Trophoblast cell (in vitro differentiated cells and primary cell): ENCODE measurements around the gene FAM107B.
A peak's percentile ranks its signal among the peaks of the same experiment; 100 is the strongest.

ENCODE experiments used
- DNase-seq, 2 donors: peaks; one replicate each; pipeline ENCODE4 v3.0.0-alpha.2; 2016
- H2AFZ ChIP-seq: 2 replicates; pipeline ENCODE4 v1.6.1; 2013; ENCODE audit warnings: low read length, moderate library complexity, mild to moderate bottlenecking; ENCODE audit not compliant: insufficient read depth, poor library complexity
- H2AK5ac ChIP-seq: 2 replicates; pipeline ENCODE4 v1.6.1; 2013; ENCODE audit warnings: mild to moderate bottlenecking, low read length
- H2BK120ac ChIP-seq: 2 replicates; pipeline ENCODE4 v1.6.1; 2013; ENCODE audit warnings: low read length, mild to moderate bottlenecking, moderate library complexity; ENCODE audit not compliant: insufficient read depth, poor library complexity
- H2BK12ac ChIP-seq: 2 replicates; pipeline ENCODE4 v1.6.1; 2013; ENCODE audit warnings: mild to moderate bottlenecking, low read length, moderate library complexity
- H2BK5ac ChIP-seq: 2 replicates; pipeline ENCODE4 v1.6.1; 2013; ENCODE audit warnings: low read length, low read depth, moderate library complexity, mild to moderate bottlenecking; ENCODE audit not compliant: poor library complexity
- H3K14ac ChIP-seq: 2 replicates; pipeline ENCODE4 v1.6.1; 2013; ENCODE audit warnings: mild to moderate bottlenecking, low read length
- H3K18ac ChIP-seq: 2 replicates; pipeline ENCODE4 v1.6.1; 2013; ENCODE audit warnings: mild to moderate bottlenecking, low read length
- H3K23ac ChIP-seq: 2 replicates; pipeline ENCODE4 v1.6.1; 2013; ENCODE audit warnings: low read length
- H3K27ac ChIP-seq: 2 replicates; pipeline ENCODE4 v1.5.1; 2013; ENCODE audit warnings: low read depth, mild to moderate bottlenecking, inconsistent platforms, low read length, moderate library complexity
- H3K27me3 ChIP-seq: 2 replicates; pipeline ENCODE4 v1.6.1; 2013; ENCODE audit warnings: inconsistent platforms, mild to moderate bottlenecking, low read length, moderate library complexity; ENCODE audit not compliant: insufficient read depth
- H3K36me3 ChIP-seq, 2 experiments: 1 replicate in 1 of 2; 2 replicates in 1 of 2; pipeline ENCODE4 v1.6.1; 2013; ENCODE audit warnings: low read length in 2 of 2, mild to moderate bottlenecking in 2 of 2, moderate library complexity in 1 of 2; ENCODE audit not compliant: insufficient read depth in 2 of 2, control insufficient read depth in 1 of 2
- H3K4ac ChIP-seq: 2 replicates; pipeline ENCODE4 v1.6.1; 2013; ENCODE audit warnings: low read depth, mild to moderate bottlenecking, low read length, moderate library complexity
- H3K4me1 ChIP-seq, 2 experiments: 1 replicate in 1 of 2; 2 replicates in 1 of 2; pipeline ENCODE4 v1.6.1; 2013; ENCODE audit warnings: low read length in 2 of 2, mild to moderate bottlenecking in 2 of 2, moderate library complexity in 1 of 2; ENCODE audit not compliant: insufficient read depth in 2 of 2, control insufficient read depth in 1 of 2
- H3K4me2 ChIP-seq: 2 replicates; pipeline ENCODE4 v1.6.1; 2013; ENCODE audit warnings: inconsistent platforms, mild to moderate bottlenecking, low read length, moderate library complexity
- H3K4me3 ChIP-seq: 2 replicates; pipeline ENCODE4 v1.5.1; 2013; ENCODE audit warnings: mild to moderate bottlenecking, low read depth, low read length, inconsistent platforms
- H3K79me1 ChIP-seq: one replicate; pipeline ENCODE4 v1.6.1; 2013; ENCODE audit warnings: low read length
- H3K79me2 ChIP-seq: 2 replicates; pipeline ENCODE4 v1.6.1; 2013; ENCODE audit warnings: low read length, mild to moderate bottlenecking; ENCODE audit not compliant: control insufficient read depth, insufficient read depth, poor library complexity
- H3K9ac ChIP-seq: 2 replicates; pipeline ENCODE4 v1.6.1; 2013; ENCODE audit warnings: mild to moderate bottlenecking, low read length
- H3K9me3 ChIP-seq: 2 replicates; pipeline ENCODE4 v1.6.1; 2013; ENCODE audit warnings: low read depth, mild to moderate bottlenecking, control low read depth, inconsistent platforms, low read length; ENCODE audit not compliant: insufficient read depth
- H4K12ac ChIP-seq: 2 replicates; pipeline ENCODE4 v1.6.1; 2013; ENCODE audit warnings: low read depth, mild to moderate bottlenecking, low read length, moderate library complexity
- H4K8ac ChIP-seq: 2 replicates; pipeline ENCODE4 v1.6.1; 2013; ENCODE audit warnings: low read depth, mild to moderate bottlenecking, low read length, moderate library complexity
- H4K91ac ChIP-seq: one replicate; pipeline ENCODE4 v1.6.1; 2013; ENCODE audit warnings: low read depth, mild to moderate bottlenecking, low read length, moderate library complexity
- WGBS: extraction: QIAGEN DNeasy Blood & Tissue Kit; methylation state at CpG from one replicate; pipeline ENCODE4 v1.1.7; 2013; ENCODE audit warnings: missing lambda C conversion rate; ENCODE audit not compliant: insufficient read length, insufficient coverage; ENCODE audit errors: extremely low coverage; 5-methylcytosine and 5-hydroxymethylcytosine counted together

The FAM107B gene

DNA sequence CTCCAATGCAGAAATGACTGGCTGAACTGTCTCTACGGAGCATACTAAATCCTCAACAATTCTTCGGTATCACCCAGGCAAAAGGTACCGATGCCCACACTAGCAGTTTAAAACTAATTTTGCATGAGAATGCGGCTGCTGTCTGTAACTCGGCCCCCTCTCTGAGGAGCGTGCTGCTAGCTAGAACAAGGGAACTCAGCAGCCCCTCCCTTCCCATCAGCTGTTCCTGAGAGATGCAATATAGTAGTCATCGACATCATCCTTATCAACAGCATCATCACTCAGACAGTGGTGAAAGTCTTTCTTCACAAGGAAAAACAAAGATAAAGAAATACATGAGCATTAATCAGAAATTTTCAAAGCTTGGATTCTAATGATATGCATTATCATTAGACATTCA lies 254.9 kb downstream of the FAM107B start:
- no peak overlapping the region for H2BK12ac ChIP-seq
- H3K9me3 ChIP-seq: peaks cover 2% of the 10 kb centered on the region
- H3K14ac ChIP-seq: no peak overlapping the region
- H2AFZ ChIP-seq: no peak overlapping the region
- H4K91ac ChIP-seq: no peak overlapping the region
- peaks cover 10 to 26% of the 10 kb centered on the region in 2 experiments for H3K36me3 ChIP-seq
- no peak overlapping the region for H2BK5ac ChIP-seq
- no peaks in the 10 kb centered on the region for H3K79me1 ChIP-seq
- no peak overlapping the region for H3K4me3 ChIP-seq
- no peaks in the 10 kb centered on the region for H3K27me3 ChIP-seq
- no peak overlapping the region for H2AK5ac ChIP-seq
- no peak overlapping the region for H3K27ac ChIP-seq
- H3K4me1 ChIP-seq: no peaks in the 10 kb centered on the region
- H3K79me2 ChIP-seq: no peaks in the 10 kb centered on the region
- no peak overlapping the region for H3K18ac ChIP-seq
- no peak overlapping the region for H4K8ac ChIP-seq
- WGBS: no CpG with 5 or more reads among the region's 7 CpGs
- no peak overlapping the region for H4K12ac ChIP-seq
- no peak for DNase-seq
- no peak overlapping the region for H2BK120ac ChIP-seq
- no peak overlapping the region for H3K23ac ChIP-seq
- no peak overlapping the region for H3K4me2 ChIP-seq
- no peak overlapping the region for H3K9ac ChIP-seq
- H3K4ac ChIP-seq: no peak overlapping the region

DNA sequence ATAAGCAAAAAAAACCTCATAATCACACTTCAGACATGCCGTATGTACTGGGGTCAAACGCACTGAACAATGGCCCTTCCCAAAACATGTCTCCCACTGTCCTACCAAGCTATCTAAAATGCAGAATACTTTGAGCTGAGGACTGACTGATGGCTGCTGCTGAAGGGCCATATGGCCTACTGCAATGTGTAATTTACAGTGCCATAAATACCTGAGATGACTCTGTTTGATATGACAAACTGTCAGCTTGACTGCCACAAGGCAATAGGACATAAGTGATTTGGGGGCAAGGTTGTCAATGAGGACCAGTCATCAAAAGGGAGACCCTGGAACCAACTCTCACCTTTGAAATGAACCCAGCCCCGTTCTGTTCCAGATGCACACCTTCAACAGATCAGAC lies 256.5 kb downstream of the FAM107B start:
- Histone ChIP-seq H2AFZ (no peak overlapping the region), H3K23ac (no peak overlapping the region), H4K12ac (no peak overlapping the region), H2BK12ac (no peak overlapping the region), H3K27me3 (no peaks in the 10 kb centered on the region), H3K36me3 (peaks cover 10 to 24% of the 10 kb centered on the region in 2 experiments), H3K79me1 (no peaks in the 10 kb centered on the region), H3K27ac (no peak overlapping the region), H3K4me1 (no peaks in the 10 kb centered on the region), H3K4me2 (no peak overlapping the region), H3K9me3 (peaks cover 2% of the 10 kb centered on the region), H3K14ac (no peak overlapping the region), H2AK5ac (no peak overlapping the region), H3K9ac (no peak overlapping the region), H3K4ac (no peak overlapping the region), H4K8ac (no peak overlapping the region), H3K18ac (no peak overlapping the region), H3K4me3 (no peak overlapping the region), H2BK120ac (no peak overlapping the region), H3K79me2 (no peaks in the 10 kb centered on the region), H4K91ac (no peak overlapping the region), H2BK5ac (no peak overlapping the region)
- WGBS: no CpG with 5 or more reads among the region's 3 CpGs
- DNase-seq: no peak

DNA sequence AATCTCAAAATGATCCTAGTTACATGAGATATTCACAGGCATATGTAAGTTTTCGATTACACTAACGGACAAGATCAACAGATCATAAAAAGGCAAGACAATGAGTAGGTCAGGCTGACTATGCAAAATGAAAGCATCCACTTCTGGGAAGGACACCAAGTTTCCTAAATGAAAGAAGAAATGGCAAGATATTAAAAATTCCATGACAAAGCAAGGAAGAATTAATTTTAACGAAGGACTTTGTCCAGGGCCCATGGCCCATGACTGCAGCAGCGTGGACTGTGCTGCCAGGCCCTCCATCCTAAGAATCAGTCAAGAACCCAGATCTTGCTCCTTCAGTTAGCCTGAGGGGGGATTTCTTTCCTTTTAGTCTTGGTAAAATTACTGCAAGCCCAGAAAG lies 261.6 kb downstream of the FAM107B start:
- Histone ChIP-seq H2BK120ac (no peak overlapping the region), H3K9me3 (peaks cover 2% of the 10 kb centered on the region), H3K23ac (no peak overlapping the region), H4K12ac (no peak overlapping the region), H3K27me3 (no peaks in the 10 kb centered on the region), H3K4ac (no peak overlapping the region), H2AFZ (no peak overlapping the region), H2BK5ac (no peak overlapping the region), H2BK12ac (no peak overlapping the region), H3K4me2 (no peak overlapping the region), H3K79me2 (no peaks in the 10 kb centered on the region), H3K9ac (no peak overlapping the region), H3K36me3 (peaks cover 6 to 8% of the 10 kb centered on the region in 2 experiments), H3K4me1 (no peaks in the 10 kb centered on the region), H2AK5ac (no peak overlapping the region), H3K27ac (no peak overlapping the region), H3K4me3 (no peak overlapping the region), H3K14ac (no peak overlapping the region), H4K8ac (no peak overlapping the region), H3K79me1 (no peaks in the 10 kb centered on the region), H4K91ac (no peak overlapping the region), H3K18ac (no peak overlapping the region)
- no peak for DNase-seq
- WGBS: no CpG with 5 or more reads among the region's 4 CpGs

DNA sequence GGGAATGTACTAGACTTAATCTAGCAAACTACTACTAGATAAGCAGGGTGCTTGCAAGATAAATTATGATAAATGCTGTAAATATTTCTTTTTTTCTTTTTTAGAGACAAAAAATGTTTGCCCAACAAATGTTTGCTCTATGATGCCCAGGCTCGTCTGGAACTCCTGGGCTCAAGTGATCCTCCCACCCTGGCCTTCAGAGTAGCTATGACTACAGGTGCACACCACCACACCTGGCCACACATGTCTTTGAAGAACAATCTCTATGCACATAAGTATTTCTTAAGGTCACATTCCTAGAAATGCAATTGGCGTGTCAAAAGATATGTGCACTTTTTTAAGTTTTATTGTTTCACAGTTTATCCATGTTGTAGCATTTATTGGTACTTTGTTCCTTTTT lies 264.4 kb downstream of the FAM107B start:
- Histone ChIP-seq H2AFZ (no peak overlapping the region), H2AK5ac (no peak overlapping the region), H3K79me2 (no peaks in the 10 kb centered on the region), H3K27ac (no peak overlapping the region), H3K4me3 (no peak overlapping the region), H4K12ac (no peak overlapping the region), H3K36me3 (peaks cover 2 to 3% of the 10 kb centered on the region in 2 experiments), H4K91ac (no peak overlapping the region), H4K8ac (no peak overlapping the region), H3K4me1 (no peaks in the 10 kb centered on the region), H2BK5ac (no peak overlapping the region), H3K4me2 (no peak overlapping the region), H3K9ac (no peak overlapping the region), H3K23ac (no peak overlapping the region), H3K14ac (no peak overlapping the region), H2BK120ac (no peak overlapping the region), H3K18ac (no peak overlapping the region), H3K27me3 (no peaks in the 10 kb centered on the region), H3K79me1 (no peaks in the 10 kb centered on the region), H3K4ac (no peak overlapping the region), H2BK12ac (no peak overlapping the region), H3K9me3 (no peaks in the 10 kb centered on the region)
- DNase-seq: peak in 1 of 2 donors; percentile 39
- no CpG with 5 or more reads among the region's 2 CpGs for WGBS
